SU-DHL-6 (cell line): ENCODE data around the gene C3.

Source experiments
- CTCF ChIP-seq: fragments of 200-600 bp; sonication (generic); IDR thresholded peaks from one replicate; pipeline ENCODE4 v1.5.1; 2017; ENCODE audit warnings: antibody characterized with exemption, mild to moderate bottlenecking, low read length, moderate library complexity; ENCODE audit not compliant: insufficient read depth, poor library complexity, severe bottlenecking
- EZH2phosphoT487 ChIP-seq: fragments of 200-600 bp; sonication (generic), shearing (Covaris generic); conservative IDR thresholded peaks from 2 replicates; pipeline ENCODE4 v1.6.1; 2018; ENCODE audit warnings: mild to moderate bottlenecking, antibody characterized with exemption, low read length, moderate library complexity, mixed read lengths

- no peak for TF ChIP-seq CTCF
- TF ChIP-seq EZH2phosphoT487: no peak
Observed at GRCh38 chr19:6685962-6686627, 34.4 kb downstream of the C3 start.
